GM21825 (cell line): ENCODE results near the gene ERAS.

Source experiments
- ATAC-seq: cut with Tn5 transposase; IDR thresholded peaks from one replicate; pipeline ENCODE4 v1.9.1; 2021; ENCODE audit warnings: mild to moderate bottlenecking, moderate library complexity; ENCODE audit not compliant: unreplicated experiment

The ERAS gene, protein sequence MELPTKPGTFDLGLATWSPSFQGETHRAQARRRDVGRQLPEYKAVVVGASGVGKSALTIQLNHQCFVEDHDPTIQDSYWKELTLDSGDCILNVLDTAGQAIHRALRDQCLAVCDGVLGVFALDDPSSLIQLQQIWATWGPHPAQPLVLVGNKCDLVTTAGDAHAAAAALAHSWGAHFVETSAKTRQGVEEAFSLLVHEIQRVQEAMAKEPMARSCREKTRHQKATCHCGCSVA

DNA sequence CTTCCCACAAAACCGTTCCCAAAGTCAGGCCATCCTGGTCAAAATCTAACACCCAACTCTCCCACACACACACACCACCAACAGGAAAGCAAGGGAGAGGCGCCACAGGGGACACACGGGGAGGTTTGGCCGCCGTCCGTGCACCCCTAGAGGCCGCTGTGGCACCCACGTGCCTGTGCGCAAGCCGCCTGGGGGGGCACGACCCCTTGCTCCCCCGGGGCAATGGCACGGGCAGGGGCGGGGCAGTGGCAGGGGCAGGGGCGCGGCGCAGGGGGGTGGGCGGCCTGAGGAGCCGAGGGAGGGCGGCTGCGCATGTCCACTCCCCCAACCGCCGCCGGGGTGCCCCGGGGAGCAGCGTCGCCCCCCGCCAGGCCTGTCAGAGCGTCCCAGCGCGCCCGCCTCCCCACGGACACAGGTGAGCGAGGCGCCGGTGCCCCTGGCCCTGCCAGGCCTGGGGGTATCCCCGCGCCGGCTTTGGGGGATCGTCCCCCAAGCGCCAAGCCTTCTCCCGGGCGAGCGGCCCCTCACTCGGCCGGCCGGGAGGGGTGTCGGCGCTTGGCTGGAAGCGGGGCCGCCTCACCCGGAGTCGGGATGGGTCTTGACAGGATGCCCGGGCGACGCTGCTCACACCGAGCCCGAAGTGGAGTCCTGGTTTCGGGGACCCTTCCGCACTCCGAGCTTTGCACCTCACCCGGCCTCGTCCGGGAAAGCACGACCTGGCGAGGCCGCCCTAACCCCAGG, at the start of gene ERAS:
Gene ERAS, plus strand, starts transcription at position 379 of the 741 bp plus-strand sequence. CDS start 2,611 bp downstream, outside the sequence.
- ATAC-seq = no peak

DNA sequence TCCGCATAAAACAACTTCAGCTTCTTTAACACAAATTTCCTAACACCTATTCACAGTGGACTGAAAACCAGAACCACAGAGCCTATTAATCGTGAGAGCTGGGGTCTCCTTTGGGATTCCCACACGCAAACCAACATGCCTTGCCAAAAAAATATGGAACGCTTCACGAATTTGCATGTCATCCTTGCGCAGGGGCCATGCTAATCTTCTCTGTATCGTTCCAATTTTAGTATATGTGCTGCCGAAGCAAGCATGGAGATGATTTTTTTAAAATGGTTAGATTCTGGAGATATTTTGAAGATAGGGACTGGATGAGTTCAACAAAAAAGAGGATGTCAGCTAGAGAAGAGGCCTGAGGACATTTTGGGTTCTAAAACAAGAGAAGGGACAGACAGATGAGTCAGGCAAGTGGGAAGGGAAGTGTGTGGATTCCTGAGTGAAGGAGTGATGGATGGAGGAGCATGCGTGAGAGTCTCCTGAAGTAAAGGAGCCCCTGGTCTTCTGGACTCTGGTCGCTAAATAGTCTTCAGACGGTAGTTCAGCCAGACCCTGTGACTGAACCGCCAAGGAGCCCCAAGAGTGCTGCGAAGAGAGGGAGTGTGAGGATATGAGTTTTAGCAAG, 49.4 kb upstream of the ERAS start:
- ATAC-seq = no peak

DNA sequence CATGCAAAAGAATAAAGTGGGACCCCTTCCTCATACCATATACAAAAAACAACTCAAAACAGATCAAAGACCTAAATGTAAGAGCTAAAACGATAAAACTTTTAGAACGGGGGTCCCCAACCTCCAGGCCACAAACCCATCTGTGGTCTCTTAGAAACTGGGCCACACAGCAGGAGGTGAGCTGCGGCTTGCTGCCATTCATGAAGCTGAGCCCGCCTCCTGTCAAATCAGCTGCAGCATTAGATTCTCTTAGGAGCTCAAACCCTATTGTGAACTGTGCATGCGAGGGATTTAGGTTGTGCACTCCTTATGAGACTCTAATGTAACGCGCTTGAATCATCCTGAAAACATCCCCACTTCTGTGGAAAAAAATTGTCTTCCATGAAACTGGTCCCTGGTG, 46.9 kb upstream of the ERAS start:
- no peak for ATAC-seq

DNA sequence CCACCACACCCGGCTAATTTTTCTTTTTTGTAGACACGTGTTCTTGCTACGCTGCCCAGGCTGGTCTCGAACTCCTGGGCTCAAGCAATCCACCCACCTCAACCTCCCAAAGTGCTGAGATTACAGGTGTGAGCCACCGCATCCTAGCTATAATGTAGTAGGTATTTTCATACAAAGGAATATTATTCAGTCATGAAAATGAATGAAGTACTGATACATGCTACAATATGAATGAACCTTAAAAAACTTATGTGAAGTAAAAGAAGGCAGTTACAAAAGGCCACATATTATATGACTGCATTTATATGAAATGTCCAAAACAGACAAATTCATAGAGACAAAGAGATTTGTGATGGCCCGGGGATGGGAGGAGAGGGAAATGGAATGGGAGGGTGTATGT, 44.6 kb upstream of the ERAS start:
- ATAC-seq = no peak

DNA sequence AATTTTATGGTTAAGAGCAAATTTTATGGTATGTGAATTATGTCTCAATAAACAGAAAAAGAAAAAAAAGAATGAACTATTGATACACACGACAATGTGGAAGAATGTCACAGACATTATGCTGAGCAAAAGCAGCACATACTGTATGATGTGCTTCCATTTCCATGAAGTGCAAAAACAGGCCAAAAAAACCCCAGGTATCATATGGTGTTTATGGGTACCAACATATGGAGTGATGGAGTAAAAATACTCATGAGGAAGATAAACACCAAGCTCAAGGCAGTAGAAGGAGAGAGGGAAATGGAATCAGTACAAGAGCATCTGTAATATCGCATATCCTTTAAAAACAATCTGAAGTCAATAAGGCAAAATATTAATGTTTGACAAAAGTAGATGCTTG, 44.1 kb upstream of the ERAS start:
- ATAC-seq = no peak

DNA sequence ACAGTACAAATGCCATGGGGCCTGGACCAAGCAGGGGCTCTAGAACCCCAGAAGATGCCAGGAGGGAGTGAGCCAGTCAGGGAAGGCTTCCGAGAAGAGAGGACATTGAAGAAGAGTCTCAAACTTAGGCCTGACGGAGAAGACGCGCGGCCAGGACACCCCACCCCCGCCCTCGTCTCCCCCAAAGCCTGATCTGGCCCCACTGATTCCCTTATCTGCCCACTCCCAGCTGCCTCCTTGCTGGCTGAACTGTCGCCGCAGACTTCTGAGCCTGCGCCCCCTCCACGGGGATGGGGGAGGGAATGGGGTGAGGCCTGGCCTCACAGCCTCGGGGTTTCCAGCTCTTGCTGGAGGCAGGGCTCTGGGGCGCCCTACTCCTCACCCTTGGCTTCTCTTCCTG, 43.5 kb upstream of the ERAS start:
- no peak for ATAC-seq

DNA sequence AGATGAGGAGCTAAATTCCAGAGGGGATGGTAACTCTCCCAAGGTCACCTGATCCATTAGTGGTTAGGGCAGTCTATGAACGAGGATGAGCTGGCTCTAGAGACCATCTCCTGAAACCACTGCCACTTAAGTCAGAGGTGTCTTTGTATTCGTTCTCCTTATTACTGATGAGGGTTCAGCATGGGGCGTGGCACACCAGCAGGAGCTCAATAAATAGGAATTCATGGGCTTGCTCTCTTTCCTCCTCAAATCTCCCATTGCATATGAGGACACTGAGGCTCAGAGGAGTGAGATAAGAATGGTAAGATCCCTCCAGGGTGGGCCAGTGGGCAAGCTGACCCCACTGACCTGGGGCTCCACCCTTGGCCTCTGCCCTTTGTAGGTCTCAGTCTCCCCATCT, 41.6 kb upstream of the ERAS start:
- ATAC-seq = no peak

DNA sequence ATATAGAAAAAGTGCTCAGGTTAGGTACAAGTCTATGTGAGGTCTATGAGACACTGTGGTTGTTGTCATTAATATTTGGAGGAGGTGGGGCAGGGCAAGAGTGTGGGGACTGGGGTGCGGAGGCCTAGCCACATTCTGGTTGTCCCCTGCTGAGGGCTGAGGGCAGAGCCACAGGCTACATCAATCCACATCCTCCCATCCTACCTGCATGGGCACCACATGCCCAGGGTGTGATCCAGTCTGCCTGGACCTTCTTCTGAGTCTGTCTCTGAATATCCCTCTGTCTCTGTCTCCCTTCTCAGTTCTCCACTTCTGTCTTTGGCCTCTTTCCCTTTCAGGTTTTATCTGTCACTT, 41.1 kb upstream of the ERAS start:
- ATAC-seq = no peak

DNA sequence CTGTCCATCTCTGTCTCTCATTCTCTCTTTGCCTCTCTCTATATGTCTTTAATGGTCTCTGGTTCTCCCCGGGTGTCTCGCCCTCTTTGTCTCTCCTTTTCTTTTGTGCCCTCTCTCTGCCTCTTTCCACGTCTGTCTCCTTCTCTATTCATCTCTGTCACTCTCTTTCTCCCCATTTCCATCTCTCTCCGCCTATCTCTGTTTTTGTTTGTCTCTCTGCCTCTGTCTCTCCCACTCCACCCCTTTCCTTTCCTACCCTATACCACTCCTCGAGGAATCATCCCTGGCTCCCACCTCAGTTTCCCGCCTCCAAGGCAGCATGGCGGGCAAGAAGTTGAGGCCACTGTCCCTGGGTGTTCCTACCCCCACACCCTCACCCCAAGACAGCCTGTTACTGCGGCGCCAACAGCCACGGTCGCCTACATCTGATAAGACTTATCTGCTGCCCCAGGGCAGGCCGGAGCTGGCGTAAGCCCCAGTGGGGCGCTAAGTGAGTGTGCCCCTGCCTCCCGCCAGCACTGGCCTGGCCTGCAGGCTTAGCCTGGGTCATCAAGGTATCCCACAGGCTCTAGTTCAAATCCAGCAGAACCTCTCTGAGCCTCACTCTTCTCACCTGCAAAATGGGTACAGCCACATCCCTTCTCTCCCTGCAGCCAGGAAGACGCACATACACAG, 40.6 kb upstream of the ERAS start:
- no peak for ATAC-seq

DNA sequence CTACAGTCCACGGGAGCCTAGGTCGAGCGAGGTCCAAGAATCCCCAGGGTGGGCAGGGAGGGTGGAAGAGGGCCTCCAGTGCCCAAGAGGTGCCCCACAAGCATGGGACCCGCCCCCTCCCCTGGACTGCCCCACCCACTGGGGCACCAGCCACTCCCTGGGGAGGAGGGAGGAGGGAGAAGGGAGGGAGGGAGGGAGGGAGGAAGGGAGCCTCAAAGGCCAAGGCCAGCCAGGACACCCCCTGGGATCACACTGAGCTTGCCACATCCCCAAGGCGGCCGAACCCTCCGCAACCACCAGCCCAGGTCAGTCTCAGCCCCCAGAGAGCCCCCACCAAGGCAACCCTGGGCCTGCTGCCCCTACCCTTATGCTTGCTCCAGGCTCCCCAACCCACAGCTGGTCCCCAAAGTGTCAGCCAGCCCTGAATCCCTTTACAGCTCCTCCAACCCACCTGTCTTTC, 39.9 kb upstream of the ERAS start, which contains the start of gene GATA1:
Gene GATA1, plus strand, starts transcription at position 250 of the 460 bp plus-strand sequence. CDS start 4,520 bp downstream, outside the sequence.
- ATAC-seq = no peak

DNA sequence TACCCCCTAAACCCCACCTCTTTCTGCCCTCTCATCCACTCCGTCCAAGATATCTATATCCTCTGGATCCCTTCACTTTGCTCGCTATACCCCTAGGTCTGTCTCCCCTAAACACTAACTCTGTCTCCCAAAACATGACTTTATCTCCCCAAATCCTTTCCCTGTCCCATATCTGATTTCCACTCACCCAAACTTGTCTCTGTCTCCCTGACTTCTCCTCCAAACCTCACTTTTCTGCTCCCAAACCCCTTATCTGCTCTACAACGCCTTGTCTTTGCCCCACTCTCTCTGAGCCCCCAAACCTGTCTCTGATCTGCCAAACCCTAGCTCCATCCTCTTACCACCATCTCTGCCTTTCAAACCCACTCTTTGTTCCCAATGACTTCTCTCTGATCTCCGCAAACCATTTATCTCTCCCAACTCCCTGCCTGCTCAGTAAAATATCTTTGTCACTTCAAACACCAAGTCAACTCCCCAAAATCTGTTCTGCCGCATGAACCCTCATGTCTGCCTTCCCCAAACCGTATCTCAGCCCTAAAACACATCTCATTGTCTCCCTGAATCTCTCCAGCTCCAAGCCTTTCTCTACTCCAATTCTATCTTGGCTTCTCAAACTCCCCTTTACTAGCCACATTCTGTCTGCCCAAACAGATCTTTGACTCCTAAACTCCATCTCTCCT, 39.3 kb upstream of the ERAS start:
- no peak for ATAC-seq

DNA sequence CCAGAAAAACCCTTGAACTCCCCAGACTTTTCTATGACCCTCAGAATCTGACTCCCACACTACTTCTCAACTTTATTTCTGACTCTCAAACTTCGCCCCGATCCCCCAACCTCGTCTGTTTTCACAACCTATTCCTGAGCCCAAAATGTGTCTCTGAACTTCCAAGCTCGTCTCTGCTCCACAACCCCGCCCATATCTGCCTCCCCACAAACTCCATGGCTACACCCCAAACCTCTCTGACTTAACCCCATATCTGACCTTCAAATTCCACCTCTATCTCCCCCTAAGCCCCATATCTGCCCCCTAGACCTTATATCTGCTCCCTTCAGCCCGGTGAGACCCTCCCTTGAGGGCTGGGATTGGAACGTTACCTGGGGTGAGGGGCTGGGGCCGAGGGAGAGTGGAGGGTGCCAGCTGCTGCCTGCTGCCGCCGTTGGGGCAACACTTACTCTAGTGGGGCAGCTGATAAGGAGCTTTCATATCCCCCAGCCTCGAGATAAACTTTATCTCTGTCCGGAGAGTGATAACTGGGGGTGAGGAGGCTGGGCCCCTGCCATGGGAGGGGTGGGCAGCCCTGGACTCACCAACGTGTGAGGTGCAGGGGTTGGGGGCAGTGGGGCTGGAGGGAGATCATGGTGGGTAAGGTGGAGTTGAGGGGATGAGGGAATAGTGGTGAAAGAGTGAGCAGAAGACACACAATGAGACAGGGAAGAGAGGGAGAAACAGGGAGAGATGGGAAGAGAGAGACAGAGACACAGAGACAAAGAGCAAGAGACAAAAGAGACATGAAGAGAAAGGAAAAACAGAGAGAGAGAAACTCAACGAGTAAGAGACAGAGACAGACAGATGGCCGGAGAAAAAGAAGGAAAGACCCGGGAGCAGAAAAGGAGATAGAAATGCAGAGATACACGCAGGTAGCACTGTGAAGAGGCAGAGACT, 38.5 kb upstream of the ERAS start:
- ATAC-seq = no peak

DNA sequence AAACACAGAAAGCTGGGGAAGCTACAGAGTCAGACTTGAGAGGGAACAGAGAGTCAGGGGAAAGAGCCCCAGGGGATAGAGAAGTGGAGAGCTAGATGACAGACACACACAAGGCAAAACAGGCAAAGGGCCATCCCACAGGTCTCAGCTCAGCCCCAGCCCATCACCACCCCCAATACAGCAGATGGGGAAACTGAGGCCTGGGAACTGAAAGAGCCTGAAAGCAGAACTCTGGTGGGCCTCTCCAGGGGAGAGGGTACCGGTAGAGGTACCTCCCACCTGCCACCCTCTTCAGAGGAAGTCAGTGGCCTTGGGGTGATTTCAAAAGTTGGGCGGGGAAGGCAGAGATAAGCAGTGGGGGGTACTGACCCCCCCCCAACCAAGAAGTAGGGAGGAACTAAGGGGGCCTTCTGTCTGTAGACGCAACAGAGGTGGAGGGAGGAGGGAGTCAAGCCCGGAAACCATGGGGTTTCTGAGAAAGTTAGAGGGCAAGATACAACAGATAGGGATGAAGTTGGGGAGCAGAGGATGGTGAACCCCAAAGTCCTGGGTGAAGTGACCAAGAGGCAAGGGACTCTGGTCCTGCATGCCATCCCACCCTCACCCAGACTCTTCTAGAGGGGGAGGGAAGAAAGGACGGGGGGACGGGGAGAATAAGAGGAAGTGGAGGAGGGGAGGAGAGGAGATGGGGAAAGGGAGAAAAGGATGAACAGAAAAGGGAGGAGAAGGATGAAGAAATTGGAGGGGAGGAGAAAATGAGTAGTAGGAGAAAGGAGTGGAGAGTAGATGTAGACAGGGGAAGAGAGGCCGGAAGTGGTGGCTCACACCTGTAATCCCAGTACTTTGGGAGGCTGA, 36.7 kb upstream of the ERAS start:
- no peak for ATAC-seq

DNA sequence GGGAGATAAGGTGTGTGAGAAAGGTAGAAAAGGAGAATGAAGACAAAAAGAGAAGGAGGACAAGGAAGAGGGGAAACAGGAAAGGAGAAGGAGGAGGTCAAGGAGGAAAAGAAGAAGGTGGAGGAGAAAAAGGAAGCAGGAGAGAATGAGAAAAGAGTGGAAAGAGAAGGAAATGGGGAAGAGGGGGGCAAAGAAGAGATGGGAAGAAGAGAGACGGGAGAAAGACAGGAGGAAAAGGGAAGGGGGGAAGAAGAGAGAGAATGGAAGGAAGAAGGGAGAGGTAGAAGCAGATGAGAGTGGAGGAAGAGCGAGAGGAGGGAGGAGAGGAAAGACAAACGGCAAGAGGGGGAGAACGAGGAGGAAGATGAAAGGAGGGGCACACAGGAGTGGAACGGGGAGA, 35.8 kb upstream of the ERAS start:
- ATAC-seq = no peak

DNA sequence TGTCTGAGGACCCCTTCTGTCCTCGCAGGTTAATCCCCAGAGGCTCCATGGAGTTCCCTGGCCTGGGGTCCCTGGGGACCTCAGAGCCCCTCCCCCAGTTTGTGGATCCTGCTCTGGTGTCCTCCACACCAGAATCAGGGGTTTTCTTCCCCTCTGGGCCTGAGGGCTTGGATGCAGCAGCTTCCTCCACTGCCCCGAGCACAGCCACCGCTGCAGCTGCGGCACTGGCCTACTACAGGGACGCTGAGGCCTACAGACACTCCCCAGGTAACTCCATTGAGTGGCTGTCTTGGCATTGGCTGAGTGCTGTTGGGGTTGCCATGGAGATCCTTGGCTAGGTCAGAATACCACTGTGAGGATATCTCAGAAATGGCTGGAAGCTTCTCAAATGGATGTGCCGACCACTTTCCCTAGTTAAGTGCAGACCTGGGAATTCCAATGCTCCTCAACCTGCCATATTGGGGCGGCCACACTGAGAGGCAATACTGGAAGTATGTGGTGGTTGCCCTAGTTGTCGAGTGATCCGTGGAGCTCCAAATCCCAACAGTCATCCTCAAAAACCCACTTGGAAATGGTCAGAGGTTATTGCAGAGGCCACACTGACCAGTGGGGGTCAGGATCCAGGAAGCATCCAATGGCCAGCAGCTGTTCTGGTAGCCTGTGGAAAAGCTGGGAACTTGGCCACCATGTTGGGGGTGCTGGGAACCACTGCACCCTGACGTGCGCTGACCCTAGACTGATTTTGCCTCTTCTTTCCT, 35.1 kb upstream of the ERAS start:
- no peak for ATAC-seq

DNA sequence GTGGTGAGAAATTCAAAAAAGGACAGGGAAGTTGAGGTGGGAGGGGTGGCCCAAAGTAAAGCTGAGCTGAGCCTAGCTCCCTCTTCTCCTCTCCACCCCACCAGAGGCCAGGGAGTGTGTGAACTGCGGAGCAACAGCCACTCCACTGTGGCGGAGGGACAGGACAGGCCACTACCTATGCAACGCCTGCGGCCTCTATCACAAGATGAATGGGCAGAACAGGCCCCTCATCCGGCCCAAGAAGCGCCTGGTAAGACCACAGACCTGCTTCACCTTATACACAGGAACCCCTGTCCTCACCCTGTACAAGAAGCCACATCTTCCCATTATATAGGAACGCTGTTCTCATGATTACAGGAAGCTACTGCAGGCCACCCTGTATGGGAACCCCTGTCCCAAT, 34.1 kb upstream of the ERAS start:
- ATAC-seq = no peak

DNA sequence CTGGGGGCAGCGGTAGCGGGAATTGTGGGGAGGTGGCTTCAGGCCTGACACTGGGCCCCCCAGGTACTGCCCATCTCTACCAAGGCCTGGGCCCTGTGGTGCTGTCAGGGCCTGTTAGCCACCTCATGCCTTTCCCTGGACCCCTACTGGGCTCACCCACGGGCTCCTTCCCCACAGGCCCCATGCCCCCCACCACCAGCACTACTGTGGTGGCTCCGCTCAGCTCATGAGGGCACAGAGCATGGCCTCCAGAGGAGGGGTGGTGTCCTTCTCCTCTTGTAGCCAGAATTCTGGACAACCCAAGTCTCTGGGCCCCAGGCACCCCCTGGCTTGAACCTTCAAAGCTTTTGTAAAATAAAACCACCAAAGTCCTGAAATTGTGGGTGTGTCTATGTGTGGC, 32.4 kb upstream of the ERAS start:
- ATAC-seq = no peak

DNA sequence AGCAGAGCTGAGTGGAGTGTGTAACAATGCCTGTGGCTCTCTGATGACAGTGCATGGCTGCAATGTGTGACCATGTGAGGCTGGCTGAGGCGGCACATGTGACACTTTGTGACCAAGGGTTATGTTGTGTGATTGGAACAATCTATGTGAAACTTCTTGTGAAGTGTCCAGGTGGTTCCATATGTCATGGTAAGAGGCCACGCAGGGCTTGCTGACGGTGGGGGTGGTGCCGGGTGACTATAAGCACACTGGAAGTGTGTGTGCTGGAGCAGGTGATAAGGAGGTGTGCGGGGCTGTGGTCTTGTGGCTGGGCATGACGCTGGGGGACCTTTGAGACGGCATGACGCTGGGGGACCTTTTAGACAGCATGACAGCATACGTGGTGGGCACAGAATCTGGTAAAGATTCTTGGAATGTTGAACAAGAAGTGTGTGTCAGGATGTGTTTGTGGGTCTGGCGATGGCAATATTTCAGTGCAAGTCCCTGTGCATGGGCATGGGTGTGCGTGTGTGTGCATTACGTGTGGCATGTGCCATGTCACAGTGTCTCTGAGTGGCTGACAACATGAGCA, 31.9 kb upstream of the ERAS start:
- ATAC-seq = no peak
